Measurements from ENCODE around the gene KCNH4. TPM values are rescaled to one million over a fixed set of nuclear protein-coding genes. Genes with fewer than 3 reads are reported as not detected.
A peak's percentile ranks its signal among the peaks of the same experiment; 100 is the strongest.

The KCNH4 gene
- total and polyA plus RNA-seq, 9 of the 15 experiments (the other 6 are each of a cell fraction or from before 2014, with no cell fraction given) = 0.10 to 1.8 (median 0.50) TPM

- no peak for TF ChIP-seq SIN3B (IDR thresholded peaks at IDR 0.05; ENCODE audit: low read depth)
- no peak for TF ChIP-seq TAF7 (tag; IDR thresholded peaks at IDR 0.05)
- no peak for TF ChIP-seq HDAC3 (IDR thresholded peaks at IDR 0.05; ENCODE audit: borderline replicate concordance, partially characterized antibody)
- TF ChIP-seq ZNF121 (CRISPR knock-in tag; conservative IDR thresholded peaks at IDR 0.05) = no peak
- TF ChIP-seq RBM17 (IDR thresholded peaks at IDR 0.05; ENCODE audit: borderline replicate concordance, low read depth, low read length) = no peak
- TF ChIP-seq NKRF (IDR thresholded peaks at IDR 0.05; ENCODE audit: borderline replicate concordance) = peak; percentile 76
- no peak for TF ChIP-seq SIRT6 (IDR thresholded peaks at IDR 0.05; ENCODE audit: low read depth, low read length)
- no peak for TF ChIP-seq ZBTB12 (CRISPR knock-in tag; IDR thresholded peaks at IDR 0.05)
- TF ChIP-seq MCM7 (IDR thresholded peaks at IDR 0.05) = no peak
- TF ChIP-seq POLR3G (IDR thresholded peaks at IDR 0.05; ENCODE audit: extremely low read depth, insufficient read length, insufficient replicate concordance) = no peak
- no peak for TF ChIP-seq CHD4 (IDR thresholded peaks at IDR 0.05; ENCODE audit: insufficient read depth, insufficient replicate concordance, low read depth, low read length, poor library complexity, severe bottlenecking)
- TF ChIP-seq TBL1XR1 (IDR thresholded peaks at IDR 0.05; ENCODE audit: low read length in 2 of 2) = peak in 1 of 2 experiments; percentile 59; a peak in 1 of 4 replicates
- no peak for TF ChIP-seq ETV1 (tag; conservative IDR thresholded peaks at IDR 0.05; ENCODE audit: low read depth)
- TF ChIP-seq HNRNPL (IDR thresholded peaks at IDR 0.05; ENCODE audit: low read depth, low read length) = no peak
- TF ChIP-seq POLR2G (IDR thresholded peaks at IDR 0.05; ENCODE audit: low read depth, low read length) = 0 out of 2 replicates have a peak, but pooled peaks have one; percentile 50
- no peak for TF ChIP-seq TRIM28 (IDR thresholded peaks at IDR 0.05)
- TF ChIP-seq MXI1 (IDR thresholded peaks at IDR 0.05; ENCODE audit: low read depth, low read length) = peak; percentile 87
- TF ChIP-seq NR4A1 (CRISPR knock-in tag; IDR thresholded peaks at IDR 0.05) = no peak
- TF ChIP-seq NR4A1 (tag; IDR thresholded peaks at IDR 0.05) = no peak
- TF ChIP-seq ZNF561 (CRISPR knock-in tag; conservative IDR thresholded peaks at IDR 0.05) = no peak
- no peak for TF ChIP-seq ELF1 (tag; IDR thresholded peaks at IDR 0.05)
- no peak for TF ChIP-seq ZNF165 (CRISPR knock-in tag; IDR thresholded peaks at IDR 0.05; ENCODE audit: borderline replicate concordance)
- peak; percentile 46 for TF ChIP-seq NFIC (IDR thresholded peaks at IDR 0.05)
- 0 out of 2 replicates have a peak, but pooled peaks have one; percentile 56 for TF ChIP-seq ZKSCAN1 (IDR thresholded peaks at IDR 0.05; ENCODE audit: low read depth, low read length)
- TF ChIP-seq CREM (IDR thresholded peaks at IDR 0.05; ENCODE audit: low read depth) = peak; percentile 71
- TF ChIP-seq STAT5B (CRISPR knock-in tag; IDR thresholded peaks at IDR 0.05) = no peak
- peak; percentile 33; the same call in 1 of the 2 replicates for TF ChIP-seq ARID1B (IDR thresholded peaks at IDR 0.05)
These were observed at the start of gene KCNH4 (continued) for GRCh38 chr17:42180922-42181850.

All from K562 (cell line).